ENCODE data around the gene KXD1. TPM values are rescaled to one million over a fixed set of nuclear protein-coding genes. Genes with fewer than 3 reads are reported as not detected.

Gene KXD1
- total RNA-seq, 1 donor from 2014 or later: 63.4 TPM

DNA sequence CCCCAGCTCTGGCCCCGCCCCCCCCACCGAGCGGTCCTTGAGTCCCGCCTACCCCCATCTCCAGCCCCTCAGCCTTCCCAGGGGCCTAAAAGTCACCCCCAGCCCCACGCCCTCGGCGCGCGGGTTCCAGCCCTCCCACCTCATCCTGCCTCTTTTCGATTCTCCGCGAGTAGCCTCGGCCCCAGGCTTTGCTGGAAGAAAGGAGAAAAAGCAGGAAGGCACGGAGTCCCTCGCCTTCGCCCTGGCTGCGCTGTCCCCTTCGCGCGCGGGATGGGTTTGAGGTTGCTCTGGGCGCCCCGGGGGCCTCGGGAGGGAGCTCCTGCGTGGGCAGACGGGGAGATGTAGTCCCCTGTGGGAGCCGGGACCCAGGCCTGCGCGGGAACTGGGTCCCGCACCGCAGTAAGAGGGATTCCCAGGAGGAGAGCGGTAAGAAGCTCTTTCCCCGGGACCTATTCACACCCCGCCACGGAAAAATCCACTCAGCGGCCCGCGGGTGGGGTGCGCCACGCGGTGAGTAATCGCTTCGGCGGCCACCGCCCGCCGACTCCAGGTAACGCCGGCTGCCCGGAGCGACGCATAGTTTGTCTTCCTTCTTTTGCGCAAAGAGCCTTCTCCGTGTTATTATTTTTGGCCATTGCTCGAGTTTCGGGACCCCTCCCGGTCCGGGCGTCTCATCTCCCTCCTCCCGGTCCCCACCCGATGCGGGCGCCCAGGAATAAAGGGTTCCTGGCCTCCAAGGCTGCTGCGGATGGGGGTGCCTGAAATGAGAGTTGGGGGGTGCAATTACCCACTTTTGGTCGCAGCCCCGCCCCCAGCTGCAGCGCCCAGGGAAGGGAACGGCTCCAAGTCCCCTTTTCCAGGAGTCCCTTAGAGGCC, 49.8 kb downstream of the KXD1 start:
- Mint-ChIP-seq H3K9me3 (ENCODE audit: low read depth) (no peaks in the 10 kb centered on the region), H3K4me3 (ENCODE audit: unreplicated experiment) (peak overlapping the region; percentile 53), H3K36me3 (ENCODE audit: low read depth) (peaks cover 3% of the 10 kb centered on the region), H3K27me3 (ENCODE audit: low read depth) (peaks cover 51% of the 10 kb centered on the region), H3K27ac (ENCODE audit: unreplicated experiment) (no peak overlapping the region), H3K4me1 (ENCODE audit: low read depth) (peaks cover 26% of the 10 kb centered on the region)
- no peak for TF ChIP-seq CTCF (IDR thresholded peaks at IDR 0.05)
- no peak for DNase-seq (ENCODE audit: low spot score)

DNA sequence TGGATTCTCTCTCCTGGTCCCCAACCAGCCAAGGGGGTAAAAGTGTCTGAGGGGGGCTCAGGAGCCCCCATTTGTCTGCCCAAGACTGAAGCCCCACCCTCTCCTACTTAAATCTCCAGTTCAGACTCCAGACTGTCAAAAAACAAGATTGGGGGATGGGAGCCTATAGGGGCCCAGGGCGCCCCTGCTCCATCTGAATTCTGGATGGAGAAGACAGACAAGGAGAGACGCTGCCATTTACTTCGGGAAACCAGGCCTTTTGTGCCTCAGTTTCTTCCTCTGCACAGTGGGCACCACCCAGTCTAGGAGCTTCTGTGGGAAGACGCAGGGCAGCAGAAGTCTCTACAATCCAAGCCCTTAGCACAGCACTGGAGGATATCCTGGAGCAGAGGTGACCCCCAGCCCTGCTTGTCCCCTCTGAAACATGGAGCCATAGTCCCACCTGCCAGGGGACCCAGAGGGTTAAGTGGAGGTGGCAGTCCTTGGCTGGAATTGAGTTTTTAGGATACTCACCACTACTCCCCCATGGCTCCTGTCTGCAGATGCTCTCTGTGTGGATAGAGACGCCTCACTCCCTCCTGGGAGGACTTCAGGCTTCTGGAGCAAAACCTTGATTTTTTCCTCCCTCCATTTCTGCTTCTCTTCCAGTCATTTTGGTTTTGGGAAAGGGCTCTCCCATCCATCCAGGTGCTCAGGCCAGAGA, 50.6 kb downstream of the KXD1 start:
- Mint-ChIP-seq H3K9me3 (ENCODE audit: low read depth) (no peaks in the 10 kb centered on the region), H3K27ac (ENCODE audit: unreplicated experiment) (no peak overlapping the region), H3K27me3 (ENCODE audit: low read depth) (peaks cover 48% of the 10 kb centered on the region), H3K4me3 (ENCODE audit: unreplicated experiment) (no peak overlapping the region), H3K36me3 (ENCODE audit: low read depth) (peaks cover 3% of the 10 kb centered on the region), H3K4me1 (ENCODE audit: low read depth) (peaks cover 25% of the 10 kb centered on the region)
- DNase-seq (ENCODE audit: low spot score): no peak
- no peak for TF ChIP-seq CTCF (IDR thresholded peaks at IDR 0.05)

DNA sequence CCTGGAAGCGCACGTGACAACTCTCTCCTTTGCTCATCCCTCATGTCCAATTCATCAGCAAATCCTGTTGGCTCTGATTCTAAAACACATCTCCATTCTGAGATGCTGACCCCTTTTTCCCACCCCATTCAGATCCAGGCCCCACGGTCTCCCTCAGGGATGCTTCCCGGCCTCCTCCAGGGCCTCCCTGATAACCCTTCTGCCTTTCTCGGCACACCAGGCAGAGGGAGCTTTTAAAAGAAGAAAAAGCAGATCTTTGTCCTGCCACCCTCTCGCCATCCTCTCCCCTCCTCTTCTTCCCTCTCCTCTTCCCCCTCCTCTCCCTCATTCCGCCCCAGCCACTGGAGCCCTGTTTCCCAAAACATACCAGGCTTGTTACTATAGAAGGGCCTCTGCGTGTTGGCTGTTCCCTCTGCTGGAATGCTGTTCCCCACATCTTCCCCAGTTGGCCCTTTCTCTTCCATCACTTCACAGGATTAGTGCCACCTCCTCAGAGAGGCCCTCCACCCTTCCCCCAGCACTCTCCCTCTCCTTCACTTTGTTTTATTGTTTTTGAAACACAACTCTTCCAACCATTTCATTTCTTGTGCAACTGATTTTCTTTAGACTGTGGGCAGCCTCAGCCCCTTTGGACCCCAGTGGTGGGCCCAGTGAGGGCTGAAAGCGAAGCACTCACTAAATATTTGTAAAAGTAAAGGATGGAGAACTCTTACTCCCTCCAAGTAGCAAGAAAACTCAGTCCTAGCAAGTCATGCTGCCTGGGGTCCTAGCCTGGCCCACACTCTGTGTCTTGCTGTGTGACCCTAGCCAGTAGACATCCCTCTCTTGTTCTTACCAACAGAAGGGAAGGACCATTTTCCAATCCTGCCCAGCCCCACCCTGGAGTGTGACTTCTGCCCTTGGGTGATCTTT, 51.4 kb downstream of the KXD1 start:
- Mint-ChIP-seq H3K4me1 (ENCODE audit: low read depth) (peaks cover 26% of the 10 kb centered on the region), H3K4me3 (ENCODE audit: unreplicated experiment) (no peak overlapping the region), H3K36me3 (ENCODE audit: low read depth) (peaks cover 3% of the 10 kb centered on the region), H3K9me3 (ENCODE audit: low read depth) (no peaks in the 10 kb centered on the region), H3K27ac (ENCODE audit: unreplicated experiment) (no peak overlapping the region), H3K27me3 (ENCODE audit: low read depth) (peaks cover 50% of the 10 kb centered on the region)
- no peak for DNase-seq (ENCODE audit: low spot score)
- no peak for TF ChIP-seq CTCF (IDR thresholded peaks at IDR 0.05)

DNA sequence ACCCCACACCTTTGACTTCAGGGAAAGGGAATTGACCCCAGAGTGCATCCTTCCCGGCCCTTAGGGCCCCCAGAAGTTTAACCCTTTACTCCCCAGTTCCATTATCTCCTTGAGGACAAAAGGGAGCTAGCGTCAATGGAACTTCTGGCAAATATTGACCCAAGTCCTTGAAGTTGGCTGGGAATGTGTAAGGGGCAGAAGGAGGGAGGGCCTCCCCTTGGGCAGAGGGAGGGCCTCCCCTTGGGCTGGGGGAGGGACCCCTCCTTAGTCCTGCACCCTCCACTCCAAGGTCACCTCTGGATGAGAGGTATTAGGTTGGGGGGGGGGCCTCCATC, 52.0 kb downstream of the KXD1 start:
- Mint-ChIP-seq H3K4me1 (ENCODE audit: low read depth) (peaks cover 26% of the 10 kb centered on the region), H3K27ac (ENCODE audit: unreplicated experiment) (no peak overlapping the region), H3K9me3 (ENCODE audit: low read depth) (no peaks in the 10 kb centered on the region), H3K4me3 (ENCODE audit: unreplicated experiment) (no peak overlapping the region), H3K36me3 (ENCODE audit: low read depth) (peaks cover 3% of the 10 kb centered on the region), H3K27me3 (ENCODE audit: low read depth) (peaks cover 56% of the 10 kb centered on the region)
- no peak for TF ChIP-seq CTCF (IDR thresholded peaks at IDR 0.05)
- no peak for DNase-seq (ENCODE audit: low spot score)

- Mint-ChIP-seq H3K4me3 (ENCODE audit: unreplicated experiment) (no peak overlapping the region), H3K36me3 (ENCODE audit: low read depth) (peaks cover 3% of the 10 kb centered on the region), H3K9me3 (ENCODE audit: low read depth) (no peaks in the 10 kb centered on the region), H3K27me3 (ENCODE audit: low read depth) (peaks cover 54% of the 10 kb centered on the region), H3K27ac (ENCODE audit: unreplicated experiment) (no peak overlapping the region), H3K4me1 (ENCODE audit: low read depth) (peaks cover 26% of the 10 kb centered on the region)
- DNase-seq (ENCODE audit: low spot score): no peak
- no peak for TF ChIP-seq CTCF (IDR thresholded peaks at IDR 0.05)
Observed at GRCh38 chr19:18610245-18610555, 52.5 kb downstream of the KXD1 start.
